Aorta (tissue), 5 donors: ENCODE data around the gene HCRT. TPM values are rescaled to one million over a fixed set of nuclear protein-coding genes. Genes with fewer than 3 reads are reported as not detected.
"Not testable (repeated sequence)": the region's sequence is repeated elsewhere in the genome, so short reads cannot be mapped to it uniquely, and the experiment has no call there.

ENCODE experiments used
- ATAC-seq: fragments of 200-7000 bp; cut with Tn5 transposase; one replicate; pipeline ENCODE4 v1.9.1; 2022; ENCODE audit warnings: moderate library complexity; ENCODE audit not compliant: low FRiP score
- DNase-seq, 2 donors: peaks; one replicate each; pipeline ENCODE4 v3.0.0-alpha.2; 2020
- H3K27ac ChIP-seq, 2 donors: one replicate each; pipeline ENCODE4 v1.5.1; 2013; ENCODE audit warnings: low read length in 2 of 2, mild to moderate bottlenecking in 2 of 2, moderate library complexity in 2 of 2, control low read depth in 1 of 2, inconsistent platforms in 1 of 2, low read depth in 1 of 2
- H3K27me3 ChIP-seq, 2 donors: one replicate each; pipeline ENCODE4 v1.6.1; 2013; ENCODE audit warnings: control low read depth in 1 of 2, low read length in 1 of 2, mild to moderate bottlenecking in 1 of 2, moderate library complexity in 1 of 2; ENCODE audit not compliant: insufficient read depth in 2 of 2, control insufficient read depth in 1 of 2
- H3K36me3 ChIP-seq, 2 donors: one replicate each; pipeline ENCODE4 v1.6.1; 2013; ENCODE audit warnings: control low read depth in 1 of 2, low read length in 1 of 2, mild to moderate bottlenecking in 1 of 2; ENCODE audit not compliant: insufficient read depth in 2 of 2, control insufficient read depth in 1 of 2
- H3K4me1 ChIP-seq, 2 donors: one replicate each; pipeline ENCODE4 v1.6.1; 2013; ENCODE audit warnings: low read length in 2 of 2, control low read depth in 1 of 2, mild to moderate bottlenecking in 1 of 2, moderate library complexity in 1 of 2; ENCODE audit not compliant: insufficient read depth in 2 of 2, control insufficient read depth in 1 of 2
- H3K4me3 ChIP-seq, 2 donors: one replicate each; pipeline ENCODE4 v1.5.1; 2013; ENCODE audit warnings: low read length in 2 of 2, control low read depth in 1 of 2, mild to moderate bottlenecking in 1 of 2
- H3K9me3 ChIP-seq: one replicate; pipeline ENCODE4 v1.6.1; 2013; ENCODE audit warnings: mild to moderate bottlenecking, low read length; ENCODE audit not compliant: control insufficient read depth
- WGBS, 2 donors: extraction: QIAGEN DNeasy Blood & Tissue Kit; methylation state at CpG; one replicate each; pipeline ENCODE4 v1.1.7; 2013; 5-methylcytosine and 5-hydroxymethylcytosine counted together
- intact Hi-C, 2 donors: fragments of 100-400 bp; cut with DNase I; formaldehyde crosslinking; loops; one replicate each; pipeline versions ENCODE4 v1.14.2 to v1.15.0; 2022
- polyA plus RNA-seq, 2 donors: library from polyadenylated mRNA; stranded (reverse); fragments of 200-250 nt; gene quantifications; one replicate each; pipeline ENCODE4 v1.2.3, GENCODE V29; 2013
- total RNA-seq, 2 donors: library from RNA; stranded (reverse); fragmentation: NEBNext Ultra II Directional; extraction: Animal tissue kit (Norgen Biotek cat#: 25700); gene quantifications; one replicate each; pipeline ENCODE4 v1.2.1, GENCODE V29; 2021
- donor health status: healthy with polysubstance abuse.
- donor health status: Bipolar disorder and iron deficiency.
- donor health status: DM: no; HTN: no; CAD: no.
- donor health status: DM: no; HTN: no; CAD: no.
- donor health status: DM: yes; HTN: yes; CAD: no.

HCRT gene
- total and polyA plus RNA-seq, 4 donors: not detected

DNA sequence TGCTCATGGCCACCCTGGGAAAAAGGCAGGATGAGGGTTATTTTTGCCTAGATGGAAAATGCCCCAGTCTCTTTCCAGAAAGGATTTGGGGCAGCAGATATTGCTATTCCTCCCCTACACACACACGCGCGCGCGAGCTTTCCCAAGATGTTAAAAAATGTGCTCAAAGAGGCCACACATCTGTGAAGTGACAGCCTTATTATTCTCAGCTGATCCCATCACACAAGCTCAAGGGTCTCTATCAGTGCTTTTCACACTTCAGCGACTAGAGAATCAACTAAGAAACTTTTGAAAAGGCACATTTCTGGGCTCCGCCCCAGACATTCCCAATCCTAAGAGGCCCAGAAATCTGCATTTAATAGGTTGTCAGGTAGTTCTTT, 24.7 kb downstream of the HCRT start:
- ATAC-seq (no peak), DNase-seq (no peak)
- H3K36me3 ChIP-seq: no peaks in the 10 kb centered on the region
- H3K4me3 ChIP-seq: no peak overlapping the region
- 88 to 92% methylated on average over 7 of the region's 7 CpGs for WGBS, 2 donors
- no peaks in the 10 kb centered on the region for H3K4me1 ChIP-seq
- no peak overlapping the region for H3K27ac ChIP-seq
- H3K27me3 ChIP-seq: no peaks in the 10 kb centered on the region
- no peaks in the 10 kb centered on the region for H3K9me3 ChIP-seq
- intact Hi-C loops: no loop called here

DNA sequence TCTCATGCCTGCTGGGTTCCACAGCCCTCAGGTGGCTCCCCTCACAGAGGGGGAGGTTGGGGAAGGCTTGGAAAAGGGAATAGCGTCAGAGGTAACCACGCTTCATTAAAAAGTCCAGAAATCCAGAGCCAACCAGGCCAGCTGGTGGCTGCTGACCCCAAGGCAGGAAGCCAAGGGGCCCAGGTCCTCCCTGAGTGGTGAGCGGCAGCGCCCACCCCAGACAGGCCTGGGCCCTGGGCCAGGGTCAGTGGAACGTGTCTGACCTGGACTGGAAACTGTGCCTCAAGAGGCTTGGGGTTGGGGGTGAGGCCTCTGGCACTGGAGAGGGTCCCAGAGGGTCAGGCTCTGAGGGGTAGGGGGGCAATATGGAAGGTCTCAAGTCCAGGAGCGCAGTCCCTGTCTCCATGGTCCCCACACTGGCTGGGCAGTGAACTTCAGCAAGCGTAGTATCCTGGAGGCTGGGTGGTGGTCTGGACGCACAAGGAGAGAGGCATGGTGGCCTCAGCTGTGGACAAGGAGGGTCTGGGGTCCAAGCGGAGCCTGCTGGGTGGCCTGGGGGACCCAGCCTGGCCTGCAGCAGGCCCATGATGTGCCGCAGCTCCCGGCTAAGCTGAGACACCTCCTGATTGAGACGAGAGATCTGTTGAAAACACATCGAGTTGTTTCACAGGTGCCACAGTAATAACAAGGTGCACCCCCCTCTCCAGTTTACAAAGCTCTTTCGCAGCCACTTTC, 25.3 kb downstream of the HCRT start:
- Histone ChIP-seq H3K27ac (no peak overlapping the region), H3K4me1 (no peaks in the 10 kb centered on the region), H3K27me3 (no peaks in the 10 kb centered on the region), H3K9me3 (no peaks in the 10 kb centered on the region), H3K36me3 (no peaks in the 10 kb centered on the region), H3K4me3 (no peak overlapping the region)
- 72 to 73% methylated on average over 14 of the region's 14 CpGs for WGBS, 2 donors
- intact Hi-C loops: no loop called here
- ATAC-seq (no peak), DNase-seq (no peak)

DNA sequence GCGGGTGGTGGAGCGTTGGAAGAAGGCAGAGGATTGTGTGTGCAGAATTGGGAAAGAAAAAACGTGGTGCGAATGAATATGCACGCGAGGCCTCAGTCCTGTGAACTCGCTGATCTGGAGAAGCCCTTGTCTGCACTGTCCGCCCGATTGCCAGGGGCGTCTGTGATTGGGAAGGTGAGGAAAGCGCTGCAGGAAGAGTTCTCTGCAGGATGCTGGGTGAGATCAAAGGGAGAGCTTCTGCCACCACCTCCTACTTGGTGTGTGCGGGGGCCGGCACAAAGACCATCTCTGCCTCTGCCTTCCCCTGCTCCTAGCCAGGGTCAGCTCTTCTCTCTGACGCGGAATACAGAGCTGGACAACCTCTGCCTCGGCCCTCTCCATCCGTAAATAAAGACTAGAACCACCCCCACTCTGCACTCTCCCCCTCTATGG, 29.6 kb downstream of the HCRT start:
- H3K27ac ChIP-seq: no peak overlapping the region
- WGBS, 2 donors: 29 to 33% methylated on average over 17 of the region's 17 CpGs

DNA sequence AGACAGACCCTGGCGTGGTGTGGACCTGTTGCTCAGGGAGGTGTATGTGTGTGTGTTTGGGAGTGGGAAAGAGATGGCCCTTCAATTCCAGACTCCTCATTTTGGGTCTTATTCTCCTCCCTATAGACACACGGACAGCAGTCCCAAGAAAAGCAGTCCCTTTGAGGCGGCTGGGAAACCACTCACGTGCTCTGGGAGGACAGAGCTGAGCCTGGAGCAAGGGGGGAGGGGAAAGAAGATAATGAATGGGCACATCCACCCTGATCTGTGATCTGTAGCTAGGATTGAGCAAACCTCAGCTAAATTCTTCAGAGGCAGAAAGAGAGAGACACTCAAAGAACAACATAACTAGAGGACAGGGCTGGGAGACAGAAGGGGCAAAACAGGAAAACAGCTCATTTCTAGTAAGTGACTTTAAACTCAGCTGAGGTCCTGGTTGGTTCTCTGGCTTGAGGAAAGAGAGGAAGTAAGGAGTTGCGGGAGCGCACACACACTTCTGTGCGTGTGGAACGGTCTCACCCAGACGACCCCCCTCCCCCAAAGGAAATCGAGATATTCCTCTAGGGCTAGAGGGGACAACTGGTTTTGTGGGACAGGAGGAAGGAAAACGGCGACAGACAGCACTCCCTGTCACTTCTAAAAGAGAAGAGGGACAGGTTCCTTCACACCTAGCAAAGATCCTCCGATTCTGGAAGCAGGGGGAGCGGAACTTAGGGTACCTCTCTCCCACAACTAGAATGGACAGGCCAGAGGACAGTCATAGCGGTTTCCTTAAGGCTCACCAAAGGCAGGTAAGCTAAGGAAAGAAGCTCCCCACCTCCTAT, 31.1 kb downstream of the HCRT start:
- ATAC-seq: no peak
- Histone ChIP-seq H3K27ac (peak overlapping the region in 1 of 2 donors; percentile 6), H3K27me3 (no peaks in the 10 kb centered on the region)

More for the DNA sequence above, 29.6 kb downstream of the HCRT start:
- ATAC-seq (no peak), DNase-seq (no peak)
- intact Hi-C loops: loop anchor here in 1 of 2 donors (2.0 kb wide), 1 partner anchor 189 kb away; the partner anchor contains the start of gene CNP
- Histone ChIP-seq H3K36me3 (no peaks in the 10 kb centered on the region), H3K4me3 (no peak overlapping the region), H3K9me3 (no peaks in the 10 kb centered on the region), H3K4me1 (no peaks in the 10 kb centered on the region), H3K27me3 (no peaks in the 10 kb centered on the region)

DNA sequence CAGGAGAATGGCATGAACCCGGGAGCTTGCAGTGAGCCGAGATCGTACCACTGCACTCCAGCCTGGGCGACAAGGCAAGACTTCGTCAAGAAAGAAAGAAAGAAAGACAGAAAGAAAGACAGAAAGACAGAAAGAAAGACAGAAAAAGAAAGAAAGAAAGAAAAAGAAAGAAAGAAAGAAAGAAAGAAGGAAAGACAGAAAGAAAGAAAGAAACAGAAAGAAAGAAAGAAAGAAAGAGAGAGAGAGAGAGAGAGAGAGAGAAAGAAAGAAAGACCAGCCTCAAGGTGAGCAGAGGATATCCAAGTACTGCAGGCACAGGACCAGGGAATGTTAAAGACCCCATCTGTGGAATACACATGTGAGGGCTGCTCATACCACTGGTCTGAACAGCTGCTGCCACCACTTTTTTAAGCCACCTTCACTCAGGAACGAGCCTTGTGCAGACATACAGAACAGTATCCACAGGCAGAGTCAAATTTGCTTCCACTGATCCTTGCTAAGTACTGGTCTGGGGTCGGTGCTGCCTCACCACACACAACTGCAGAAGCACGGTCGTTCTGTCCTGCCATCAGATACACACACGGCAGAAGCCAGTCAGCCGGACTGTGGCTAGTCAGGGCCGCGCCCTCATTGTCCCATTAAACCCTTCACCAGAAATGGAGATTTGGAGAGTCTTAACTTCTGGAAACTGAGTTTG, 38.2 kb downstream of the HCRT start:
- 89 to 91% methylated on average over 13 of the region's 13 CpGs for WGBS, 2 donors
- intact Hi-C loops: no loop called here

More for the DNA sequence above, 31.1 kb downstream of the HCRT start:
- DNase-seq: no peak
- no peaks in the 10 kb centered on the region for H3K9me3 ChIP-seq
- intact Hi-C loops: loop anchor here in 1 of 2 donors (2.0 kb wide), 1 partner anchor 187 kb away; the partner anchor contains the start of gene CNP
- no peaks in the 10 kb centered on the region for H3K36me3 ChIP-seq
- peak overlapping the region; percentile 75 to 89 for H3K4me3 ChIP-seq
- WGBS, 2 donors: 5 to 6% methylated on average over 15 of the region's 15 CpGs
- no peaks in the 10 kb centered on the region for H3K4me1 ChIP-seq

DNA sequence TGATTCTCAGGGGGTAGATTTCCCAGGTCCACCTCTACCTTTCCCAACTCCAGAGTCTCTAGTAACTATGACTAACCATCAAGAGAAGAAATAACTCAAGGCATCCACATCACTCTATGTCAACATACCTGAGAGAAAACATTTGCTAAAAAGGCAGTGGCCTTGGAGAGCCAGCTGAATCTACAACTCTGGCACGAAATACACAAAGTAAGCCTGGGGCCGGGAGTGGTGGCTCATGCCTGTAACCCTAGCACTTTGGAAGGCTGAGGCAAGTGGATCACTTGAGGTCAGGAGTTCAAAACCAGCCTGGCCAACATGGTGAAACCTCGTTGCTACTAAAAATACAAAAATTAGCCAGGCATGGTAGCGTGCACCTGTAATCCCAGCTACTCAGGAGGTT, 42.1 kb downstream of the HCRT start:
- peak overlapping the region in 1 of 2 donors; percentile 39 for H3K27ac ChIP-seq
- ATAC-seq, intact Hi-C loops, H3K36me3 ChIP-seq, DNase-seq, H3K27me3 ChIP-seq, H3K4me3 ChIP-seq, H3K4me1 ChIP-seq, H3K9me3 ChIP-seq: not testable (repeated sequence)
- 68 to 74% methylated on average over 4 of the region's 4 CpGs for WGBS, 2 donors

More for the DNA sequence above, 38.2 kb downstream of the HCRT start:
- no peaks in the 10 kb centered on the region for H3K9me3 ChIP-seq
- DNase-seq: no peak
- H3K36me3 ChIP-seq: no peaks in the 10 kb centered on the region
- H3K27me3 ChIP-seq: no peaks in the 10 kb centered on the region
- no peak for ATAC-seq
- no peak overlapping the region for H3K27ac ChIP-seq
- H3K4me3 ChIP-seq: no peak overlapping the region
- H3K4me1 ChIP-seq: peaks cover 0 to 2% of the 10 kb centered on the region in 2 donors

DNA sequence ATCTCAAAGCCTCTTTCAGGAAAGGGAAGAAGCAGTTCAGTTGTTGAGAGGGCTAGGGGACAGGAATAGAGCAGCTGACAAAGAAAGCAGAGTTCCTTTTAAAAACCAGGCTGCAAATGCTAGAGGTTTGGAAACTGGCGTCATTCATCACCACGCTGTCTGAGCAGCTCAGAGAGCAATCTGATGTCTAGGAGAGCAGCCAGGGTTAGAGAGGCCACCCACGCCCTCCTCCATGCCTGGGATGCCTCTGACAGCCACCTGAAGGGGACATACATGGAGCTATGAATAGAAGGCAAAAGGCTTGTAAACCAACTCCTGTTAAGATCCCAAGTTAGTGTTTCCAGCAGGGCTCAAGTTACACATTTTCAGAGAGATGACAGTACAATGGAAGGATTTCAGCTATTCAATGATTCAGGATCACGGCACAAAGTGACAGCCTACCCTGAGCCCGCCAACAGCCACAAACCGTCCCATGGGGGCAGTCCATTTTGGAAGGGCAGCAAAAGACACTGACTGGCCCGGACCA, 42.8 kb downstream of the HCRT start:
- DNase-seq (no peak), ATAC-seq (peak; percentile 39)
- Histone ChIP-seq H3K27ac (no peak overlapping the region), H3K36me3 (no peaks in the 10 kb centered on the region), H3K4me3 (no peak overlapping the region), H3K27me3 (no peaks in the 10 kb centered on the region), H3K4me1 (peaks cover 0 to 7% of the 10 kb centered on the region in 2 donors), H3K9me3 (no peaks in the 10 kb centered on the region)
- WGBS, 2 donors: 17 to 21% methylated on average over 7 of the region's 7 CpGs
- intact Hi-C loops: no loop called here

DNA sequence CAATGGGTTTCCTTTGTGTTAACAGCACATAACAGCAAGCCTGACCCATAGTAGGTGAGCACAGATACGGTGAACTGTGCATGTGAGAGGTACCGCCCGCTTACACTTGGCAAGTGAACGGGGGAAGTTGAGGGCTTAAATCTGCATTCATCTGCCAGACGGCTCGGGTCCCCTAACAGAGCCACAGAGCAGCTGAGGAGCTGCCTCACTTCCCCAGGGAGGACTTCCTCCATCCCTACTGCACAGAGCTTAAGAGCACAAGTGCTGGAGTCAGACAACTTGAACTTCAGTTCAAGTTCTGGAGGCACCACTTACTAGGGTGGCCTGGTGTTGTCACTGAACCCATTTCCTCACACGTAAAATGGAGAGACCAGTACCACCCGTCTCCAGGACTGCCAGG, 43.9 kb downstream of the HCRT start:
- 75 to 80% methylated on average over 8 of the region's 8 CpGs for WGBS, 2 donors
- no peaks in the 10 kb centered on the region for H3K36me3 ChIP-seq
- no peak overlapping the region for H3K27ac ChIP-seq
- H3K4me1 ChIP-seq: peaks cover 0 to 7% of the 10 kb centered on the region in 2 donors
- ATAC-seq: no peak
- no peak overlapping the region for H3K4me3 ChIP-seq
- no peaks in the 10 kb centered on the region for H3K9me3 ChIP-seq
- intact Hi-C loops: no loop called here
- no peaks in the 10 kb centered on the region for H3K27me3 ChIP-seq
- DNase-seq: no peak
